GM23338 (cell line): ENCODE measurements around the gene LIMK2. TPM values are rescaled to one million over a fixed set of nuclear protein-coding genes. Genes with fewer than 3 reads are reported as not detected.

Experiments
- ATAC-seq: fragments of 200-7000 bp; cut with Tn5 transposase; 3 replicates; pipeline ENCODE4 v1.9.1; 2020
- DNase-seq: peaks from one replicate; pipeline ENCODE4 v3.0.0-alpha.2; 2015; ENCODE audit warnings: low spot score
- H2AFZ ChIP-seq: fragments of 200-600 bp; sonication (generic); 2 replicates; pipeline ENCODE4 v1.8.0; 2016; ENCODE audit warnings: antibody characterized with exemption, mild to moderate bottlenecking, moderate library complexity
- H3F3A ChIP-seq: fragments of 200-600 bp; sonication (generic); replicated peaks from 2 replicates; pipeline ENCODE4 v1.8.0; 2017; ENCODE audit warnings: antibody characterized with exemption, mixed run types, low read depth
- H3K27ac ChIP-seq: fragments of 200-600 bp; sonication (generic); 2 replicates; pipeline ENCODE4 v1.6.1; 2016; ENCODE audit warnings: low read depth
- H3K27me3 ChIP-seq: fragments of 200-600 bp; sonication (generic); 2 replicates; pipeline ENCODE4 v1.8.0; 2016; ENCODE audit warnings: mild to moderate bottlenecking, mixed run types, moderate library complexity; ENCODE audit not compliant: insufficient read depth
- H3K36me3 ChIP-seq: fragments of 200-600 bp; sonication (generic); 2 replicates; pipeline ENCODE4 v1.8.0; 2016; ENCODE audit warnings: mild to moderate bottlenecking; ENCODE audit not compliant: insufficient read depth
- H3K4me1 ChIP-seq: fragments of 200-600 bp; sonication (generic); 2 replicates; pipeline ENCODE4 v1.8.0; 2016; ENCODE audit warnings: mild to moderate bottlenecking, moderate library complexity; ENCODE audit not compliant: insufficient read depth
- H3K4me2 ChIP-seq: fragments of 200-600 bp; sonication (generic); 2 replicates; pipeline ENCODE4 v1.7.1; 2017; ENCODE audit warnings: mixed run types
- H3K4me3 ChIP-seq: fragments of 200-600 bp; sonication (generic); 2 replicates; pipeline ENCODE4 v1.6.1; 2016; ENCODE audit warnings: mixed run types
- H3K79me2 ChIP-seq: fragments of 200-600 bp; sonication (generic); replicated peaks from 2 replicates; pipeline ENCODE4 v1.8.0; 2017; ENCODE audit warnings: mild to moderate bottlenecking; ENCODE audit not compliant: insufficient read depth
- H3K9me2 ChIP-seq: fragments of 200-600 bp; sonication (generic); 2 replicates; pipeline ENCODE4 v1.8.0; 2017; ENCODE audit not compliant: insufficient read depth
- H4K20me1 ChIP-seq: fragments of 200-600 bp; sonication (generic); replicated peaks from 2 replicates; pipeline ENCODE4 v1.8.0; 2017; ENCODE audit warnings: mild to moderate bottlenecking; ENCODE audit not compliant: insufficient read depth
- H3K27ac Mint-ChIP-seq: 2 replicates; pipeline ENCODE4 v1.8.0; 2020; ENCODE audit warnings: inconsistent platforms, mild to moderate bottlenecking, moderate library complexity, mixed read lengths
- H3K27me3 Mint-ChIP-seq: 3 replicates; pipeline ENCODE4 v1.8.0; 2022; ENCODE audit warnings: low read depth, mild to moderate bottlenecking, moderate library complexity, mixed read lengths, inconsistent platforms; ENCODE audit not compliant: insufficient read depth, poor library complexity
- H3K36me3 Mint-ChIP-seq: 3 replicates; pipeline ENCODE4 v1.8.0; 2021; ENCODE audit warnings: low read depth, mild to moderate bottlenecking, inconsistent platforms, moderate library complexity, mixed read lengths
- H3K4me1 Mint-ChIP-seq: 3 replicates; pipeline ENCODE4 v1.8.0; 2020; ENCODE audit warnings: mild to moderate bottlenecking, inconsistent platforms, mixed read lengths
- H3K4me3 Mint-ChIP-seq: 3 replicates; pipeline ENCODE4 v1.8.0; 2021; ENCODE audit warnings: moderate library complexity, mild to moderate bottlenecking, inconsistent platforms, mixed read lengths
- H3K9me3 Mint-ChIP-seq: 3 replicates; pipeline ENCODE4 v1.8.0; 2020; ENCODE audit warnings: moderate library complexity, mild to moderate bottlenecking, inconsistent platforms, mixed read lengths
- CREB1 ChIP-seq: fragments of 250-450 bp; sonication (Bioruptor Pico); IDR thresholded peaks from 2 replicates; pipeline ENCODE4 v1.5.0; 2020; ENCODE audit warnings: low read depth, mild to moderate bottlenecking, moderate library complexity
- CTCF ChIP-seq, 2 experiments: fragments of 200-600 bp in 1 of 2; sonication (generic) in 1 of 2; conservative IDR thresholded peaks; 2 replicates each; pipeline versions ENCODE4 v1.5.1 to v1.6.1; 2016 to 2017; ENCODE audit warnings: antibody characterized with exemption in 2 of 2, low read depth in 2 of 2, mild to moderate bottlenecking in 2 of 2, moderate library complexity in 1 of 2
- ETS1 ChIP-seq: IDR thresholded peaks from 2 replicates; pipeline ENCODE4 v1.6.1; 2016; ENCODE audit warnings: antibody characterized with exemption
- EZH2 ChIP-seq: fragments of 200-600 bp; sonication (generic); IDR thresholded peaks from one replicate; pipeline ENCODE4 v1.8.0; 2017; ENCODE audit warnings: antibody characterized with exemption, mild to moderate bottlenecking, low read depth; ENCODE audit not compliant: unreplicated experiment
- EZH2phosphoT487 ChIP-seq: fragments of 200-600 bp; sonication (generic); IDR thresholded peaks from one replicate; pipeline ENCODE4 v1.8.1; 2018; ENCODE audit warnings: antibody characterized with exemption; ENCODE audit not compliant: unreplicated experiment
- JUNB ChIP-seq: IDR thresholded peaks from one replicate; pipeline ENCODE4 v1.6.1; 2016; ENCODE audit warnings: antibody characterized with exemption; ENCODE audit not compliant: unreplicated experiment
- NANOG ChIP-seq: IDR thresholded peaks from 2 replicates; pipeline ENCODE4 v1.6.1; 2016; ENCODE audit warnings: antibody characterized with exemption, borderline replicate concordance
- POLR2AphosphoS5 ChIP-seq: IDR thresholded peaks from 2 replicates; pipeline ENCODE4 v1.6.1; 2016; ENCODE audit warnings: antibody characterized with exemption, low read depth
- REST ChIP-seq: IDR thresholded peaks from one replicate; pipeline ENCODE4 v1.6.1; 2018; ENCODE audit warnings: antibody characterized with exemption; ENCODE audit not compliant: unreplicated experiment
- STAT1 ChIP-seq: IDR thresholded peaks from one replicate; pipeline ENCODE4 v1.6.1; 2016; ENCODE audit warnings: antibody characterized with exemption; ENCODE audit not compliant: unreplicated experiment
- ZNF114 ChIP-seq: fragments of 250-450 bp; sonication (Bioruptor Pico); IDR thresholded peaks from 2 replicates; pipeline ENCODE4 v1.5.0; 2020; ENCODE audit warnings: mild to moderate bottlenecking, moderate library complexity
- ZNF331 ChIP-seq: fragments of 250-450 bp; sonication (Bioruptor Pico); IDR thresholded peaks from 2 replicates; pipeline ENCODE4 v1.5.0; 2020; ENCODE audit warnings: low read depth, mild to moderate bottlenecking, moderate library complexity
- ZNF462 ChIP-seq: fragments of 250-450 bp; sonication (Bioruptor Pico); IDR thresholded peaks from 2 replicates; pipeline ENCODE4 v1.5.0; 2020; ENCODE audit warnings: mild to moderate bottlenecking, moderate library complexity
- polyA plus RNA-seq: library from polyadenylated mRNA; unstranded; fragments of >200 nt; fragmentation: Nextera tagmentation; extraction: Ambion mirVana; gene quantifications from 2 replicates; pipeline ENCODE4 v1.2.1, GENCODE V29; 2016
- total RNA-seq: library from RNA; depleted of rRNA; stranded (reverse); fragments of >200 nt; shearing (Covaris generic); gene quantifications from 2 replicates; pipeline ENCODE4 v1.2.3, GENCODE V29; 2014

The LIMK2 gene
- total and polyA plus RNA-seq, 2 experiments from 2014 or later = 12.5 to 39.8 TPM

- Histone ChIP-seq H3F3A (no peaks in the 10 kb centered on the region), H4K20me1 (no peaks in the 10 kb centered on the region), H3K36me3 (peaks cover 20% of the 10 kb centered on the region), H3K27ac (no peak overlapping the region), H3K79me2 (no peaks in the 10 kb centered on the region), H3K27me3 (no peaks in the 10 kb centered on the region), H3K9me2 (no peaks in the 10 kb centered on the region), H2AFZ (no peak overlapping the region), H3K4me3 (no peak overlapping the region), H3K4me2 (no peak overlapping the region), H3K4me1 (no peaks in the 10 kb centered on the region)
- H3K9me3 Mint-ChIP-seq = no peaks in the 10 kb centered on the region
- peaks cover 2% of the 10 kb centered on the region for H3K27me3 Mint-ChIP-seq
- H3K36me3 Mint-ChIP-seq = peaks cover 43% of the 10 kb centered on the region
- DNase-seq (no peak), ATAC-seq (no peak)
- H3K4me1 Mint-ChIP-seq = no peaks in the 10 kb centered on the region
- H3K27ac Mint-ChIP-seq = no peak overlapping the region
- no peak for TF ChIP-seq EZH2phosphoT487
- TF ChIP-seq REST = no peak
- TF ChIP-seq CTCF (conservative IDR thresholded peaks at IDR 0.05; ENCODE audit: low read depth in 2 of 2) = no peak
- TF ChIP-seq STAT1 = no peak
- no peak for TF ChIP-seq JUNB
- no peak for TF ChIP-seq ETS1
- TF ChIP-seq NANOG = no peak
- TF ChIP-seq EZH2 = no peak
- TF ChIP-seq CREB1 = no peak
- no peak for TF ChIP-seq ZNF462 (CRISPR knock-in tag)
- no peak for TF ChIP-seq POLR2AphosphoS5
- TF ChIP-seq ZNF114 (CRISPR knock-in tag) = no peak
- TF ChIP-seq ZNF331 (CRISPR knock-in tag) = no peak
- H3K4me3 Mint-ChIP-seq = no peak overlapping the region
These were observed 65.6 kb downstream of the LIMK2 start for GRCh38 chr22:31277741-31278140.
